Dermis blood vessel endothelial cell (primary cell): ENCODE data around the gene CELF5. TPM values are rescaled to one million over a fixed set of nuclear protein-coding genes. Genes with fewer than 3 reads are reported as not detected.
"Not testable (repeated sequence)": the region's sequence is repeated elsewhere in the genome, so short reads cannot be mapped to it uniquely, and the experiment has no call there.

Experiments used
- DNase-seq: peaks from one replicate; pipeline ENCODE4 v3.0.0; 2010
- total RNA-seq: library from RNA; depleted of rRNA; stranded (reverse); fragments of >200 nt; gene quantifications from 2 replicates; pipeline ENCODE4 v1.2.3, GENCODE V29; 2014

CELF5 gene
- total RNA-seq, 1 donor from 2014 or later: not detected

- no peak for DNase-seq
These were observed 71.1 kb downstream of the CELF5 start for GRCh38 chr19:3295581-3295980.

- DNase-seq: no peak
These were observed 71.6 kb downstream of the CELF5 start for GRCh38 chr19:3296034-3296433.

GRCh38 chr19:3296446-3296845 is 72.0 kb downstream of the CELF5 start:
- DNase-seq: no peak

GRCh38 chr19:3298853-3299449 is 74.5 kb downstream of the CELF5 start:
- no peak for DNase-seq

GRCh38 chr19:3300566-3300965 is 76.1 kb downstream of the CELF5 start:
- DNase-seq: not testable (repeated sequence)

- no peak for DNase-seq
These were observed 78.3 kb downstream of the CELF5 start for GRCh38 chr19:3302755-3303154.

GRCh38 chr19:3304871-3305423 is 80.5 kb downstream of the CELF5 start:
- peak; percentile 79 for DNase-seq

- DNase-seq: no peak
These were observed 85.3 kb downstream of the CELF5 start for GRCh38 chr19:3309724-3310123.

- no peak for DNase-seq
These were observed 85.8 kb downstream of the CELF5 start for GRCh38 chr19:3310280-3310679.

GRCh38 chr19:3310711-3311110 is 86.2 kb downstream of the CELF5 start:
- no peak for DNase-seq

GRCh38 chr19:3313199-3313575 is 88.7 kb downstream of the CELF5 start:
- DNase-seq: no peak

- DNase-seq: no peak
These were observed 90.7 kb downstream of the CELF5 start for GRCh38 chr19:3314962-3315675.

GRCh38 chr19:3315676-3315973 is 91.2 kb downstream of the CELF5 start:
- DNase-seq: no peak

GRCh38 chr19:3316132-3316648 is 91.7 kb downstream of the CELF5 start:
- no peak for DNase-seq

GRCh38 chr19:3316659-3317207 is 92.3 kb downstream of the CELF5 start:
- DNase-seq: no peak

GRCh38 chr19:3319643-3320353 is 95.3 kb downstream of the CELF5 start:
- DNase-seq: no peak

- DNase-seq: no peak
These were observed 95.9 kb downstream of the CELF5 start for GRCh38 chr19:3320354-3320670.

- DNase-seq: no peak
These were observed 96.4 kb downstream of the CELF5 start for GRCh38 chr19:3320853-3321252.

- DNase-seq: no peak
These were observed 97.2 kb downstream of the CELF5 start for GRCh38 chr19:3321696-3322095.

- no peak for DNase-seq
These were observed 97.9 kb downstream of the CELF5 start for GRCh38 chr19:3322199-3322978.

- DNase-seq: no peak
These were observed 98.6 kb downstream of the CELF5 start for GRCh38 chr19:3323026-3323425.

GRCh38 chr19:3323658-3324057 is 99.2 kb downstream of the CELF5 start:
- DNase-seq: no peak

- peak; percentile 60 for DNase-seq
These were observed 100.0 kb downstream of the CELF5 start for GRCh38 chr19:3324405-3324856.
